Measurements from ENCODE around the gene NCAPG2.

NCAPG2 gene

GRCh38 chr7:158704524-158705233 lies at the start of gene NCAPG2:
Gene NCAPG2, minus strand, starts transcription at chr7:158704804. Its CDS starts 2,905 bp downstream, at chr7:158701899.
- ATAC-seq = peak; percentile 98

GRCh38 chr7:158753900-158754299 lies 49.3 kb upstream of the NCAPG2 start:
- no peak for ATAC-seq
- H3K27ac Mint-ChIP-seq = peak overlapping the region in 1 of 2 donors; percentile 30
- H3K27me3 Mint-ChIP-seq = no peaks in the 10 kb centered on the region
- DNase-seq = no peak
- H3K4me3 Mint-ChIP-seq = no peak overlapping the region
- no peaks in the 10 kb centered on the region for H3K9me3 Mint-ChIP-seq
- peaks cover 20% of the 10 kb centered on the region for H3K4me1 Mint-ChIP-seq

More at GRCh38 chr7:158704524-158705233, at the start of gene NCAPG2:
- Mint-ChIP-seq H3K4me3 (peak within 1 kb of the TSS; percentile 93 to 96), H3K27me3 (no peaks in the 10 kb centered on the region), H3K9me3 (peaks cover 5 to 8% of the 10 kb centered on the region in 2 donors), H3K27ac (peak within 1 kb of the TSS; percentile 94 to 99), H3K4me1 (peaks cover 44% of the 10 kb centered on the region)
- DNase-seq = peak; percentile 97

- DNase-seq = no peak
- peaks cover 20% of the 10 kb centered on the region for H3K4me1 Mint-ChIP-seq
- peak overlapping the region in 1 of 2 donors; percentile 4 for H3K27ac Mint-ChIP-seq
- no peaks in the 10 kb centered on the region for H3K9me3 Mint-ChIP-seq
- H3K4me3 Mint-ChIP-seq = no peak overlapping the region
- ATAC-seq = no peak
- no peaks in the 10 kb centered on the region for H3K27me3 Mint-ChIP-seq
Measured at GRCh38 chr7:158751751-158752150, 47.1 kb upstream of the NCAPG2 start.

GRCh38 chr7:158751199-158751598 lies 46.6 kb upstream of the NCAPG2 start:
- ATAC-seq (no peak), DNase-seq (no peak)
- no peaks in the 10 kb centered on the region for H3K9me3 Mint-ChIP-seq
- no peaks in the 10 kb centered on the region for H3K27me3 Mint-ChIP-seq
- peaks cover 20% of the 10 kb centered on the region for H3K4me1 Mint-ChIP-seq
- no peak overlapping the region for H3K27ac Mint-ChIP-seq
- no peak overlapping the region for H3K4me3 Mint-ChIP-seq

- Mint-ChIP-seq H3K4me1 (peaks cover 20% of the 10 kb centered on the region), H3K4me3 (no peak overlapping the region), H3K9me3 (no peaks in the 10 kb centered on the region), H3K27me3 (no peaks in the 10 kb centered on the region), H3K27ac (no peak overlapping the region)
- ATAC-seq (no peak), DNase-seq (no peak)
Measured at GRCh38 chr7:158750702-158751101, 46.1 kb upstream of the NCAPG2 start.

- H3K27me3 Mint-ChIP-seq = no peaks in the 10 kb centered on the region
- no peaks in the 10 kb centered on the region for H3K9me3 Mint-ChIP-seq
- H3K4me1 Mint-ChIP-seq = peaks cover 14% of the 10 kb centered on the region
- H3K4me3 Mint-ChIP-seq = no peak overlapping the region
- no peak overlapping the region for H3K27ac Mint-ChIP-seq
- no peak for DNase-seq
- no peak for ATAC-seq
Measured at GRCh38 chr7:158749396-158749795, 44.8 kb upstream of the NCAPG2 start.

GRCh38 chr7:158748335-158748734 lies 43.7 kb upstream of the NCAPG2 start:
- Mint-ChIP-seq H3K27me3 (no peaks in the 10 kb centered on the region), H3K9me3 (no peaks in the 10 kb centered on the region), H3K27ac (no peak overlapping the region), H3K4me1 (peaks cover 16% of the 10 kb centered on the region), H3K4me3 (no peak overlapping the region)
- ATAC-seq = no peak
- DNase-seq = no peak

- peaks cover 20% of the 10 kb centered on the region for H3K4me1 Mint-ChIP-seq
- DNase-seq (no peak), ATAC-seq (no peak)
- H3K27me3 Mint-ChIP-seq = no peaks in the 10 kb centered on the region
- no peak overlapping the region for H3K4me3 Mint-ChIP-seq
- no peak overlapping the region for H3K27ac Mint-ChIP-seq
- H3K9me3 Mint-ChIP-seq = no peaks in the 10 kb centered on the region
Measured at GRCh38 chr7:158747408-158747807, 42.8 kb upstream of the NCAPG2 start.

GRCh38 chr7:158746957-158747356 lies 42.4 kb upstream of the NCAPG2 start:
- Mint-ChIP-seq H3K27ac (no peak overlapping the region), H3K4me3 (no peak overlapping the region), H3K27me3 (no peaks in the 10 kb centered on the region), H3K9me3 (no peaks in the 10 kb centered on the region), H3K4me1 (peaks cover 21% of the 10 kb centered on the region)
- DNase-seq = no peak
- ATAC-seq = no peak

- H3K9me3 Mint-ChIP-seq = no peaks in the 10 kb centered on the region
- H3K4me3 Mint-ChIP-seq = no peak overlapping the region
- peak overlapping the region; percentile 27 to 56 for H3K27ac Mint-ChIP-seq
- H3K27me3 Mint-ChIP-seq = no peaks in the 10 kb centered on the region
- H3K4me1 Mint-ChIP-seq = peaks cover 31% of the 10 kb centered on the region
- ATAC-seq (no peak), DNase-seq (no peak)
Measured at GRCh38 chr7:158745057-158745715, 40.6 kb upstream of the NCAPG2 start.

- peaks cover 34% of the 10 kb centered on the region for H3K4me1 Mint-ChIP-seq
- no peak for DNase-seq
- no peak overlapping the region for H3K27ac Mint-ChIP-seq
- no peaks in the 10 kb centered on the region for H3K27me3 Mint-ChIP-seq
- H3K9me3 Mint-ChIP-seq = no peaks in the 10 kb centered on the region
- ATAC-seq = no peak
- no peak overlapping the region for H3K4me3 Mint-ChIP-seq
Measured at GRCh38 chr7:158744070-158744469, 39.5 kb upstream of the NCAPG2 start.

- DNase-seq (no peak), ATAC-seq (no peak)
- Mint-ChIP-seq H3K27ac (peak overlapping the region in 1 of 2 donors; percentile 85), H3K27me3 (no peaks in the 10 kb centered on the region), H3K4me3 (no peak overlapping the region), H3K9me3 (no peaks in the 10 kb centered on the region), H3K4me1 (peaks cover 34% of the 10 kb centered on the region)
Measured at GRCh38 chr7:158743219-158743618, 38.6 kb upstream of the NCAPG2 start.

- Mint-ChIP-seq H3K9me3 (no peaks in the 10 kb centered on the region), H3K4me1 (peaks cover 34% of the 10 kb centered on the region), H3K4me3 (no peak overlapping the region), H3K27ac (peak overlapping the region in 1 of 2 donors; percentile 54), H3K27me3 (no peaks in the 10 kb centered on the region)
- no peak for DNase-seq
- no peak for ATAC-seq
Measured at GRCh38 chr7:158742065-158742821, 37.6 kb upstream of the NCAPG2 start.

GRCh38 chr7:158741294-158741666 lies 36.7 kb upstream of the NCAPG2 start:
- H3K27me3 Mint-ChIP-seq = no peaks in the 10 kb centered on the region
- H3K27ac Mint-ChIP-seq = peak overlapping the region in 1 of 2 donors; percentile 88
- ATAC-seq (no peak), DNase-seq (no peak)
- H3K9me3 Mint-ChIP-seq = no peaks in the 10 kb centered on the region
- H3K4me1 Mint-ChIP-seq = peaks cover 34% of the 10 kb centered on the region
- H3K4me3 Mint-ChIP-seq = peak overlapping the region; percentile 13 to 19

GRCh38 chr7:158740657-158741293 lies 36.2 kb upstream of the NCAPG2 start:
- DNase-seq (no peak), ATAC-seq (peak; percentile 50)
- no peaks in the 10 kb centered on the region for H3K9me3 Mint-ChIP-seq
- peak overlapping the region; percentile 88 to 91 for H3K27ac Mint-ChIP-seq
- no peaks in the 10 kb centered on the region for H3K27me3 Mint-ChIP-seq
- H3K4me1 Mint-ChIP-seq = peaks cover 34% of the 10 kb centered on the region
- peak overlapping the region; percentile 13 to 19 for H3K4me3 Mint-ChIP-seq
